GM21786 (cell line): ENCODE results near the gene FGF18.

Experiments
- ATAC-seq: cut with Tn5 transposase; IDR thresholded peaks from one replicate; pipeline ENCODE4 v1.9.1; 2021; ENCODE audit not compliant: unreplicated experiment

Gene FGF18

GRCh38 chr5:171464829-171465228, 45.4 kb downstream of the FGF18 start:
- no peak for ATAC-seq

GRCh38 chr5:171467107-171467506, 47.7 kb downstream of the FGF18 start:
- no peak for ATAC-seq

- ATAC-seq = no peak
Observed at GRCh38 chr5:171469326-171469725, 49.9 kb downstream of the FGF18 start.

GRCh38 chr5:171470420-171470819, 51.0 kb downstream of the FGF18 start:
- no peak for ATAC-seq

GRCh38 chr5:171474230-171474813, 54.9 kb downstream of the FGF18 start:
- no peak for ATAC-seq

GRCh38 chr5:171475596-171475995, 56.1 kb downstream of the FGF18 start:
- ATAC-seq = no peak

- ATAC-seq = no peak
Observed at GRCh38 chr5:171476701-171477100, 57.3 kb downstream of the FGF18 start.

GRCh38 chr5:171477101-171477500, 57.7 kb downstream of the FGF18 start:
- no peak for ATAC-seq

- ATAC-seq = no peak
Observed at GRCh38 chr5:171477666-171478065, 58.2 kb downstream of the FGF18 start.

- ATAC-seq = no peak
Observed at GRCh38 chr5:171478946-171479775, 59.7 kb downstream of the FGF18 start.

- no peak for ATAC-seq
Observed at GRCh38 chr5:171479776-171480125, 60.3 kb downstream of the FGF18 start.

- no peak for ATAC-seq
Observed at GRCh38 chr5:171480239-171480638, 60.8 kb downstream of the FGF18 start.

- no peak for ATAC-seq
Observed at GRCh38 chr5:171481571-171482433, 62.4 kb downstream of the FGF18 start.

- no peak for ATAC-seq
Observed at GRCh38 chr5:171482434-171482730, 62.9 kb downstream of the FGF18 start.

- no peak for ATAC-seq
Observed at GRCh38 chr5:171483551-171484135, 64.2 kb downstream of the FGF18 start.

- ATAC-seq = no peak
Observed at GRCh38 chr5:171484460-171484899, 65.0 kb downstream of the FGF18 start.

GRCh38 chr5:171485668-171486067, 66.2 kb downstream of the FGF18 start:
- no peak for ATAC-seq

GRCh38 chr5:171486613-171487012, 67.2 kb downstream of the FGF18 start:
- no peak for ATAC-seq

- ATAC-seq = no peak
Observed at GRCh38 chr5:171488876-171489275, 69.4 kb downstream of the FGF18 start.

GRCh38 chr5:171492781-171493180, 73.3 kb downstream of the FGF18 start:
- ATAC-seq = no peak

GRCh38 chr5:171493646-171494393, 74.4 kb downstream of the FGF18 start:
- no peak for ATAC-seq
